SHP77 (cell line): Measurements from ENCODE around the gene MMEL1.
"Not testable (repeated sequence)": the region's sequence is repeated elsewhere in the genome, so short reads cannot be mapped to it uniquely, and the experiment has no call there.

Experiments used
- DNase-seq, 2 experiments: peaks; one replicate each; lab custom pipeline; 2025; lab: John Stamatoyannopoulos, UW

Gene MMEL1, protein sequence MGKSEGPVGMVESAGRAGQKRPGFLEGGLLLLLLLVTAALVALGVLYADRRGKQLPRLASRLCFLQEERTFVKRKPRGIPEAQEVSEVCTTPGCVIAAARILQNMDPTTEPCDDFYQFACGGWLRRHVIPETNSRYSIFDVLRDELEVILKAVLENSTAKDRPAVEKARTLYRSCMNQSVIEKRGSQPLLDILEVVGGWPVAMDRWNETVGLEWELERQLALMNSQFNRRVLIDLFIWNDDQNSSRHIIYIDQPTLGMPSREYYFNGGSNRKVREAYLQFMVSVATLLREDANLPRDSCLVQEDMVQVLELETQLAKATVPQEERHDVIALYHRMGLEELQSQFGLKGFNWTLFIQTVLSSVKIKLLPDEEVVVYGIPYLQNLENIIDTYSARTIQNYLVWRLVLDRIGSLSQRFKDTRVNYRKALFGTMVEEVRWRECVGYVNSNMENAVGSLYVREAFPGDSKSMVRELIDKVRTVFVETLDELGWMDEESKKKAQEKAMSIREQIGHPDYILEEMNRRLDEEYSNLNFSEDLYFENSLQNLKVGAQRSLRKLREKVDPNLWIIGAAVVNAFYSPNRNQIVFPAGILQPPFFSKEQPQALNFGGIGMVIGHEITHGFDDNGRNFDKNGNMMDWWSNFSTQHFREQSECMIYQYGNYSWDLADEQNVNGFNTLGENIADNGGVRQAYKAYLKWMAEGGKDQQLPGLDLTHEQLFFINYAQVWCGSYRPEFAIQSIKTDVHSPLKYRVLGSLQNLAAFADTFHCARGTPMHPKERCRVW

GRCh38 chr1:2632561-2633361 is at the start of gene MMEL1:
MMEL1 (minus strand) TSS chr1:2633016; CDS start chr1:2629484, 3,532 bp downstream.
- no peak for DNase-seq

DNA sequence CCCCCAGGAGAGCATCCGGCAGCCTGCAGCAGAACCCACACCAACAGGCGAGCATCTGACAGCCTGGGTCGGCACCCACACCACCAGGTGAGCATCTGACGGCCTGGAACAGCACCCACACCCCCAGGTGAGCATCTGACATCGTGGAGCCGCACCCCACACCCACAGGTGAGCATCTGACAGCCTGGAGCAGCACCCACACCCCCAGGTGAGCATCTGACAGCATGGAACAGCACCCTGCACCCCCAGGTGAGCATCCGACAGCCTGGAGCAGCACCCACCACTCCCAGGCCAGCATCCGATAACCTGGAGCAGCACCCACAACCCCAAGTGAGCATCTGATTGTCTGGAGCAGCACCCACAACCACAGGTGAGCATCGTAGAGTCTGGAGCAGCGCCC is 43.9 kb upstream of the MMEL1 start:
- DNase-seq, result not testable (repeated sequence)

DNA sequence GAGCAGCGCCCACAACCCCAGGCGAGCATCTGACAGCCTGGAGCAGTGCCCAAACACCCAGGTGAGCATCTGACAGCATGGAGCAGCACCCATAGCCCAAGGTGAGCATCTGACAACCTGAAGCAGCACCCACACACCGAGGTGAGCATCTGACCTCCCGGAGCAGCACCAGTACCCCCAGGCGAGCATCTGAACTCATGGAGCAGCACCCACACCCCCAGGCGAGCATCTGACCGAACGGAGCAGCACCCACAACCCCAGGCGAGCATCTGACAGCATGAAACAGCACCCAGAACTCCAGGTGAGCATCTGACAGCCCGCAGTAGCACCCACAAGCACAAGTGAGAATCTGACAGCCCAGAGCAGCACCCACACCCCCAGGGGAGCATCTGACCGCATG is 38.8 kb upstream of the MMEL1 start:
- DNase-seq, result not testable (repeated sequence)

DNA sequence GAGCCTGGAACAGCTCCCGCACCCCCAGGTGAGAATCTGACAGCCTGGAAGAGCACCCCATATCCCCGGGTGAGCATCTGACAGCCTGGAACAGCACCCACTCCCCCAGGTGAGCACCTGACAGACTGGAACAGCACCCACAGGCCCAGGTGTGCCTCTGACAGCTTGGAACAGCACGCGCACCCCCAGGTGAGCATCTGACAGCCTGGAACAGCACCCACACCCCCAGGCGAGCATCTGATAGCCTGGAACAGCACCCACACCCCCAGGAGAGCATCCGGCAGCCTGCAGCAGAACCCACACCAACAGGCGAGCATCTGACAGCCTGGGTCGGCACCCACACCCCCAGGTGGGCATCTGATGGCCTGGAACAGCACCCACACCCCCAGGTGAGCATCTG is 27.0 kb upstream of the MMEL1 start:
- DNase-seq, result not testable (repeated sequence)

DNA sequence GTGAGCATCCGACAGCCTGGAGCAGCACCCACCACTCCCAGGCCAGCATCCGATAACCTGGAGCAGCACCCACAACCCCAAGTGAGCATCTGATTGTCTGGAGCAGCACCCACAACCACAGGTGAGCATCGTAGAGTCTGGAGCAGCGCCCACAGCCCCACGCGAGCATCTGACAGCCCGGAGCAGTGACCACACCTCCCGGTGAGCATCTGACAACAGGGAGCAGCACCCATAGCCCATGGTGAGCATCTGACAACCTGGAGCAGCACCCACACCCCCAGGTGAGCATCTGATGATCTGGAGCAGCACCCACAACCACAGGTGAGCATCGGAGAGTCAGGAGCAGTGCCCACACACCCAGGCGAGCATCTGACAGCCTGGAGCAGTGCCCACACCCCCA is 25.1 kb upstream of the MMEL1 start:
- DNase-seq, result not testable (repeated sequence)

DNA sequence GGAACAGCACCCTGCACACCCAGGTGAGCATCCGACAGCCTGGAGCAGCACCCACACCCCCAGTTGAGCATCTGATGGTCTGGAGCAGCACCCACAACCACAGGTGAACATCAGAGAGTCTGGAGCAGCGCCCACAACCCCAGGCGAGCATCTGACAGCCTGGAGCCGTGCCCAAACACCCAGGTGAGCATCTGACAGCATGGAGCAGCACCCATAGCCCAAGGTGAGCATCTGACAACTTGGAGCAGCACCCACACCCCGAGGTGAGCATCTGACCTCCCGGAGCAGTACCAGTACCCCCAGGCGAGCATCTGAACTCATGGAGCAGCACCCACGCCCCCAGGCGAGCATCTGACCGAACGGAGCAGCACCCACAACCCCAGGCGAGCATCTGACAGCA is 24.3 kb upstream of the MMEL1 start:
- not testable (repeated sequence) for DNase-seq

GRCh38 chr1:2655598-2656434 is 23.0 kb upstream of the MMEL1 start:
- DNase-seq, result not testable (repeated sequence)

DNA sequence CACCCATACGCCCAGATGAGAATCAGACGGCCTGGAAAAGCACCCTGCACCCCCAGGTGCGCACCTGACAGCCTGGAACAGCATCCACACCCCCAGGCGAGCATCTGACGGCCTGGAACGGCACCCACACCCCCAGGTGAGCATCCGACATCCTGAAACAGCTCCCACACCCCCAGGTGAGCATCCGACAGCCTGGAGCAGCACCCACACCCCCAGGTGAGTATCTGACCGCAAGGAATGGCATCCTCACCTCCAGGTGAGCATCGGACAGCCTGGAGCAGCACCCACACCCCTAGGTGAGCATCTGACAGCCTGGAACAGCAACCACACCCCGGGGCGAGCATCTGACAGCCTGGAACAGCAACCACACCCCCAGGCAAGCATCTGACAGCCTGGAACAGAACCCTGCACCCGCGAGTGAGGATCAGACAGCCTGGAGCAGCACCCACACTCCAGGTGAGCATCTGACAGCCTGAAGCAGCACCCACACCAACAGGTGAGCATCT is 21.7 kb upstream of the MMEL1 start:
- DNase-seq, result not testable (repeated sequence)

DNA sequence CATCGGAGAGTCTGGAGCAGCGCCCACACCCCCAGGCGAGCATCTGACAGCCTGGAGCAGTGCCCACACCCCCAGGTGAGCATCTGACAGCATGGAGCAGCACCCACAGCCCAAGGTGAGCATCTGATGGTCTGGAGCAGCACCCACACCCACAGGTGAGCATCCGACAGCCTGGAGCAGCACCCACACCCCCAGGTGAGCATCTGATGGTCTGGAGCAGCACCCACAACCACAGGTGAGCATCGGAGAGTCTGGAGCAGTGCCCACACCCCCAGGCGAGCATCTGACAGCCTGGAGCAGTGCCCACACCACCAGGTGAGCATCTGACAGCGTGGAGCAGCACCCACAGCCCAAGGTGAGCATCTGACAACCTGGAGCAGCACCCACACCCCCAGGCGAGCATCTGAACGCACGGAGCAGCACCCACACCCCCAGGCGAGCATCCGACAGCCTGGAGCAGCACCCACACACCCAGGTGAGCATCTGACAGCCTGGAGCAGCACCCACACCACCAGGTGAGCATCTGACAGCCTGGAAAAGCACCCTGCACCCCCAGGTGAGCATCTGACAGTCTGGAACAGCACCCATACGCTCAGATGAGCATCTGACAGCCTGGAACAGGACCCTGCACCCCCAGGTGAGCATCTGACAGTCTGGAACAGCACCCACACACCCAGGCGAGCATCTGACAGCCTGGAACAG is 21.1 kb upstream of the MMEL1 start:
- not testable (repeated sequence) for DNase-seq

- DNase-seq, result not testable (repeated sequence)
Measured at GRCh38 chr1:2652926-2653571, 20.2 kb upstream of the MMEL1 start.

DNA sequence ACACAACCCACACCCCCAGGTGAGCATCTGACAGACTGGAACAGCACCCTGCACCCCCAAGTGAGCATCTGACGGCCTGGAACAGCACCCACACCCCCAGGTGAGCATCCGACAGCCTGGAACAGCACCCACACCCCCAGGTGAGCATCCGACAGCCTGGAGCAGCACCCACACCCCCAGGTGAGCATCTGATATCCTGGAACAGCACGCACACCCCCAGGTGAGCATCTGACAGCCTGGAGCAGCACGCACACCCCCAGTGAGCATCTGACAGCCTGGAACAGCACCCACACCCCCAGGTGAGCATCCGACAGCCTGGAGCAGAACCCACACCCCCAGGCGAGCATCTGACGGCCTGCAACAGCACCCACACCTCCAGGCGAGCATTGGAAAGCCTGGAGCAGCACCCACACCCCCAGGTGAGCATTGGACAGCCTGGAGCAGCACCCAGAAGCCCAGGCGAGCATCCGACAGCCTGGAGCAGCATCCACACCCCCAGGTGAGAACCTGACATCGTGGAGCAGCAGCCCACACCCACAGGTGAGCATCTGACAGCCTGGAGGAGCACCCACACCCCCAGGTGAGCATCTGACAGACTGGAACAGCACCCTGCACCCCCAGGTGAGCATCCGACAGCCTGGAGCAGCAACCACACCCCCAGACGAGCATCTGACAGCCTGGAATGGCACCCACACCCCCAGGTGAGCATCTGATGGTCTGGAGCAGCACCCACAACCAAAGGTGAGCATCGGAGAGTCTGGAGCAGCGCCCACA is 19.5 kb upstream of the MMEL1 start:
- DNase-seq, result not testable (repeated sequence)

DNA sequence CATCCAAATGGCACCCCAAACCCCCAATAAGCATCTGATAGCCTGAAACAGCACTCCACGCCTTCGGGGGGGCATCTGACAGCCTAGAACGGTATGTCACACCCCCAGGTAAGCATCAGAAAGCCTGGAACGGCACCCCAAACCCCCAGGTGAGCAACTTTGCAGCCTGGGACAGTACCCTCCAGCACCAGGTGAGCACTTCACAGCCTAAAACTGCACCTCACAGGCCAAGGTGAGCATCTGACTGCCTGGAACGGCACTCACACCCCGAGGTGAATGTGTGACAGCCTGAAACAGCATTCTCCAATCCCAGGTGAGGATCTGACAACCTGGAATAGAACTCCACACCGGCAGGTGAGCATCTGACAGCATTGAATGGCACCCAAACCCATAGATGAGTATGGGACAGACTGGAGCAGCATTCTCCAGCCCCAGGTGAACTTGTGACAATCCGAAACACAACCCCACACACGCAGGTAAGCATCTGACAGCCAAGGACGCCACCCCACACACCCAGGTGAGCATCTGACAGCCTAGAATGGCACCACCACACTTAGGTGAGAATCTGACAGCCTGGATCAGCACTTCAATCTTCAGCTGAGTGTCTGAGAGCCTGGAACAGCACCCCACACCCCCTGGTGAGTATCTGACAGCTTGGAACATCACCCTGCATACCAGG is 18.3 kb upstream of the MMEL1 start:
- DNase-seq, result no peak

- DNase-seq, result no peak
Measured at GRCh38 chr1:2646837-2647236, 14.0 kb upstream of the MMEL1 start.

DNA sequence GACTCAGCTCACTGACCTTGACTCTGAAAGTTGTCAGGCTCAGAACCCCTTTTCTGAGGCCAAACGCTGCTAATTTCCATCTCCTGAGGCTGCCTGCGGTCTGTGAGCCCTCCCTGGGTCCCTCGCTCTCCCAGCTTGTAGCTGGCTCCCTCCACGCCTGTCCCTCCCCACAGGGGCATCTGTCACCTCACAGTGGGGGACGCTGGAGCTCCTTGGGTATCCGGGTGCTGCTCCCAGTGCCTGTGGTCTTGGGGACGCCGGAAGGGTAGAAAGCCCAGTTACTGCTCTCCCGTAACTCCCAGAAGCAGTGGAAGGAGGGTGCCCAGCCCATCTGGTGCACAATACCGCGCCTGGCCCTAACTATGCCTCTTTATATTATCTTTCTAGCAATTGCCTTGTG is 13.0 kb upstream of the MMEL1 start:
- no peak for DNase-seq

DNA sequence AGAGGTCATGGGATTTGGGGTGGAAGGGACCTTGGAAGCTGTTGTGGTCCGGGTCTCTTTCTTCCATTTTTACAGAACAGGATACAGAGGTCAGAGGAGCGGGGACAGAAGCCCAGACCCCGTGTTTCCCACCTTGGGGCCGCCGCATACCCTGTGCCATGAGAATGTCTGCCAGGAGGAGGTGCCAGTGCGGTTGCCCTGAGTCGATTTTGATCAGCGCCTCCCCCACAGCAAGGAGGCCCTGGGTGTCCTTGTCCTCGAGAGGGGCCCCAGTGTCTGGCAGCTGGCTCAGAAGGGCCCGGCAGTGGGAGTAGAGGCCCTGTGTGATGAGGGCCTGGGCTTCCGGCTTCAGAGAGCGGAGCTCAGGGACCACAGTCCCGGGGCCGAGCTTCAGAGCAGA is 12.3 kb upstream of the MMEL1 start:
- no peak for DNase-seq

- no peak for DNase-seq
Measured at GRCh38 chr1:2644591-2645101, 11.8 kb upstream of the MMEL1 start.

GRCh38 chr1:2644171-2644570 is 11.4 kb upstream of the MMEL1 start:
- no peak for DNase-seq

- DNase-seq, result no peak
Measured at GRCh38 chr1:2643414-2644077, 10.7 kb upstream of the MMEL1 start.
